Putamen (tissue), 1 donor: ENCODE measurements around the gene GOLT1B.
"Not testable (repeated sequence)": the region's sequence is repeated elsewhere in the genome, so short reads cannot be mapped to it uniquely, and the experiment has no call there.

ENCODE experiments used
- DNase-seq: peaks from one replicate; pipeline ENCODE4 v3.0.0-alpha.2; 2016; ENCODE audit warnings: low spot score

Gene GOLT1B

GRCh38 chr12:21501258-21502163, at the start of gene GOLT1B, which contains the start of gene RECQL:
Gene GOLT1B (plus strand): TSS chr12:21501789. CDS start chr12:21501924, 135 bp downstream.
Gene RECQL (minus strand): TSS chr12:21501635. CDS start chr12:21499570, 2,065 bp downstream.
- DNase-seq = peak; percentile 98

- DNase-seq = no peak
Observed at GRCh38 chr12:21453312-21453852, 48.2 kb upstream of the GOLT1B start.

- no peak for DNase-seq
Observed at GRCh38 chr12:21456291-21456780, 45.3 kb upstream of the GOLT1B start.

GRCh38 chr12:21459474-21459873, 42.1 kb upstream of the GOLT1B start:
- no peak for DNase-seq

GRCh38 chr12:21467334-21467733, 34.3 kb upstream of the GOLT1B start:
- DNase-seq = not testable (repeated sequence)

GRCh38 chr12:21471294-21471693, 30.3 kb upstream of the GOLT1B start:
- no peak for DNase-seq

GRCh38 chr12:21472197-21472823, 29.3 kb upstream of the GOLT1B start:
- DNase-seq = no peak

GRCh38 chr12:21475552-21475951, 26.0 kb upstream of the GOLT1B start:
- DNase-seq = no peak

- DNase-seq = no peak
Observed at GRCh38 chr12:21476949-21477348, 24.6 kb upstream of the GOLT1B start.

GRCh38 chr12:21478756-21479455, 22.7 kb upstream of the GOLT1B start:
- no peak for DNase-seq

- DNase-seq = no peak
Observed at GRCh38 chr12:21483531-21483930, 18.1 kb upstream of the GOLT1B start.

GRCh38 chr12:21485998-21486397, 15.6 kb upstream of the GOLT1B start:
- DNase-seq = no peak

GRCh38 chr12:21499765-21500164, 1.8 kb upstream of the GOLT1B start:
- no peak for DNase-seq

GRCh38 chr12:21500786-21501257, 767 bp upstream of the GOLT1B start:
- DNase-seq = no peak

GRCh38 chr12:21502164-21502496, 541 bp downstream of the GOLT1B start:
- no peak for DNase-seq

- DNase-seq = no peak
Observed at GRCh38 chr12:21502872-21503271, 1.3 kb downstream of the GOLT1B start.

GRCh38 chr12:21505888-21506287, 4.3 kb downstream of the GOLT1B start:
- DNase-seq = no peak

GRCh38 chr12:21507849-21508248, 6.3 kb downstream of the GOLT1B start:
- DNase-seq = no peak

- no peak for DNase-seq
Observed at GRCh38 chr12:21509768-21510167, 8.2 kb downstream of the GOLT1B start.

- DNase-seq = no peak
Observed at GRCh38 chr12:21516281-21516680, 14.7 kb downstream of the GOLT1B start.

- no peak for DNase-seq
Observed at GRCh38 chr12:21518451-21518850, 16.9 kb downstream of the GOLT1B start.

GRCh38 chr12:21521541-21521940, 20.0 kb downstream of the GOLT1B start:
- DNase-seq = no peak
